Measurements from ENCODE around the gene SLC9A9.
"Not testable (repeated sequence)": the region's sequence is repeated elsewhere in the genome, so short reads cannot be mapped to it uniquely, and the experiment has no call there.

The SLC9A9 gene

GRCh38 chr3:143751643-143752178 lies 96.6 kb downstream of the SLC9A9 start:
- no peak for DNase-seq

- DNase-seq, result peak; percentile 17
Measured at GRCh38 chr3:143750841-143751240, 97.4 kb downstream of the SLC9A9 start.

GRCh38 chr3:143749926-143750325 lies 98.3 kb downstream of the SLC9A9 start:
- DNase-seq, result no peak

- no peak for DNase-seq
Measured at GRCh38 chr3:143737065-143737464, 111.2 kb downstream of the SLC9A9 start.

DNA sequence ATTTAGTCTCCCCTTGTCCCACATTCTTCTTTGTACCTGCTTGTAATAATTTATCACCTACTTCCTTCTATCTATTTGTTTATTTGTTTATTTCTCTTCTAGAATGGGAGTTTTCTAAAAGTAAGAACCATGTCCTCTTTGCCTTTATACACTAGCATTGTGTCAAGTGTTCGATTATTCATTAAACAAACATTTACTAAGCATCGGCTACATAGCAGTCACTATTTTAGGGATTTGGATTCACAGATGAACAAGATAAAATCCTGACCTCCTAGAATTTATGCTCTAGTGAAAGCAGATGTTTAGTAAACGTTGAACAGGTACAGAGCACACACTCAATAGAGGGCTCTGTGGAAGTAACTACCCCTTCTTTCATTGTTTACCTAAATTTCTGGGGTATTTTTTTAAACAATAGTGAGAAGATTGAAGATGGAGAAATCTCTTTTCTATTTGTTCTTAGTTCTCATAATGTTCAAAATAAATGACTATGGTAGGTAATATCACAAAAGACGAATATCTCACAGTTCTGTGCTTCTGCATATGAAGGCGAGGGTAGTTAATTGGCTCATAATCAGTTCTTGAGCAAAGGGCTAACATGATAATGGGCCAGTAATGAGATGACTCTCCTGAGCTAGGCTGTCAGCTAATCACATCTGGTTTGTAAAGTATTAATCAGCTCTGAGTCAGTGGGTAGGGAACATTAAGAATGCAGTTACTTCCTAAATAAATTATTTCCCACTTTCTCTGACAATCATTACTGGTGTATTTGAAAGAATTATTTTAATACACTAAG lies 111.9 kb downstream of the SLC9A9 start:
- DNase-seq, result no peak

- DNase-seq, result peak; percentile 76
Measured at GRCh38 chr3:143731776-143732175, 116.5 kb downstream of the SLC9A9 start.

DNA sequence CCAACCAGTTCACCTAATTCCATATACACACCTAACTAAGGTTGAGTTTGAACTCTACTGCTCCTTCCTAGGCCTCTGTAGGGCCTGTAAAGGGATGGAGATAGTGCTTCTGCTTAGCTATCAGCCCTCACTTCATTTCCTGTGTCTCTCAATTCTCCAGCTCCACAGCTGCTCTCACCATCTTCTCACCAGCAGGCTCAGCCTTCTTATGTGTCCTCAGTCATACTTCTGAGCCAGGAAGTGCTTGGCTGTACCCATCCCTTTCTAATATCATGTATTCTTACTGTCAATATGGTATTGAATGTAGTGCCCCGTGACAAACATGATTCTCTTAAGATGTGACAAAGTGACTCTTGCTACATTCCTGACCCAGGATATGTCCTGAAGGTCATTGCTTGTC lies 116.9 kb downstream of the SLC9A9 start:
- no peak for DNase-seq

GRCh38 chr3:143727391-143727790 lies 120.9 kb downstream of the SLC9A9 start:
- no peak for DNase-seq

- DNase-seq, result no peak
Measured at GRCh38 chr3:143726727-143727126, 121.5 kb downstream of the SLC9A9 start.

GRCh38 chr3:143720381-143720780 lies 127.9 kb downstream of the SLC9A9 start:
- DNase-seq, result no peak

GRCh38 chr3:143718463-143718862 lies 129.8 kb downstream of the SLC9A9 start:
- peak; percentile 42 for DNase-seq

DNA sequence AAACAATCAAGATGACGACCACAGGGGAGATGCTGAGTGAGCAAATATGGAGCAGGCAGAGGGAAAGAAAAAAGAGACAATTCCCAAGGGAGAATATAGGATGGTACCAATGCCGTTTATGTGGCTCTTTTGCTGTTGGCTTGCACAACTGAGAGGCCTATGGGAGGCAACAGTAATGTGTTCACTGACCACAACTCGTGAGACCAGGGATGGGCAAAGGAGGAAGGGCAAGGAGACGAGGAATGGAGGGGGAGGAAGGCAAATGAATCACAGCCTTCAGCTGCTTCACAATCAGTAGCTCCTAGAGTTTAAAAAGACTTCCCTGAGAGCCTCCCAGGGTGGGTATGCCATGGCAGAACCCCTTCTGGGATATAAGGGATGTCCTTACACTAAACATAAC lies 131.5 kb downstream of the SLC9A9 start:
- DNase-seq, result no peak

GRCh38 chr3:143712522-143712921 lies 135.7 kb downstream of the SLC9A9 start:
- no peak for DNase-seq

- no peak for DNase-seq
Measured at GRCh38 chr3:143707848-143708247, 140.4 kb downstream of the SLC9A9 start.

DNA sequence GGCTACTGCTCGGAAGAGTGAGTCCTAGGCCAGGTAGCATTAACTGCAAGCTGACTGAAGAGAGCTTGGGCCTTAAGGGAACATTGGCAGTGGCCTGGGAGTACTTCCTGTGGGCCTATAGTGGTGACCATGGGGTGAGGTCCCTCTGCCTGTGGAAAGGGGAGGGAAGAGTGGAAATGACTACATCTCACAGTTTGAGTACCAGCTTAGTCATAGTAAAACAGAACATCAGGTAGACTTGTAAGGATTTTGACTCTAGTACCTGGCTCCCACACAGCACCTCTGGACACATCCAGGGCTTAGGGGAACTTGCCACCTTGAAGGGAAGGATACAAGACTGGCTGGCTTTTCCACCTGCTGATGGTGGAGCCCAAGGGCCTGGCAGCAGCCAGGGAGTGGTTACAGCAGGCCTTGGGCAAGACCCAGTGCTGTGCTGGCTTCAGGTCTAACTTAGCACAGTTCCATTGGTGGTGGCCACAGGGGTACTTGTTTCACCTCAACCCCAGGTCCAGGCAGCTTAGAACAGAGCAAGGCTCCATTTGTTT lies 147.8 kb downstream of the SLC9A9 start:
- no peak for DNase-seq

GRCh38 chr3:143699424-143699823 lies 148.8 kb downstream of the SLC9A9 start:
- DNase-seq, result no peak

GRCh38 chr3:143698682-143699303 lies 149.5 kb downstream of the SLC9A9 start:
- no peak for DNase-seq

DNA sequence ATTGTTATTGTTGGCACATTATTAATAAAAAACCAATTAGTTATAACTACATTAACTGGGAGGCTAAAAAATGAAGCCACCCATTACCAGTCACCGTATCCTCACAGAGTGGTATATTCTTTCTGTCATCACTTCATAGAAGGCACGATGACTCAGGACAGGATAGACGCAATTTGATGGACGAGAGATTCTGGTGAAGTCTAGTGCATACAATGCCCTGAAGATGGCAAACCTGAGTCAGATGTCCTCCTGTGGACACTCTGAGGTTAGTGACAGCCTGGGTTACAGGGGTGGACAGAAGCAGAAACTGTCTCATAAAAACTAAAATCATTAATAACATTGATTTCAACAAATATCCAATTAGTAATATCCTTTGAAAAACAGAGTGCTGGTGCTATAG lies 150.3 kb downstream of the SLC9A9 start:
- no peak for DNase-seq

- DNase-seq, result not testable (repeated sequence)
Measured at GRCh38 chr3:143695333-143695732, 152.9 kb downstream of the SLC9A9 start.

GRCh38 chr3:143693506-143693905 lies 154.8 kb downstream of the SLC9A9 start:
- peak; percentile 63 for DNase-seq

DNA sequence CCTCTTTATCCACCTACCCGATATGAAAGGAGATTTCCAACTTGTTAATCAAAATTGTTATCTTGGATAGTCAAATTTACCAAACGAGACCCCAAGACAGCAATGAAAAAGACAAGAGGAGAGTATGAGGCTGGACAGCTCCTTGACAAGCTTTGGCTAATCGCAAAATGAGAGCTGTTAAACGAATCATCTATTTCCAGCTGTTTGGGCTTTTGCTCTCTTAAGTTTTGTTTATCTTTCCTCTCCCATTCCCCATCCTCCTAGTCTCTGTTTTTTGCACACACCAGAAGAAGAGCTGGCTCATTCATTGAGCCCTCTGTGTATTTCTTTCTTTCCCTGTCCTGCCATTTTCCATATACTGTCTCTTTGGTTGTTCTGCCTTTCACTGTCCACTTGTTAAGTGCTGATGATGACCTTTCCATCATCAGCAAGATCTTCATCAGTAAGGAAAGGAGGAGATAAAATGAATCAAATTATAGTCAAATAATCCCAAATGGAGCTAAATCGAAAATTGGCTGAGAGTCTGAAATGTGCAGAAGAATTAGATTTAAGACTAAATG lies 161.6 kb downstream of the SLC9A9 start:
- no peak for DNase-seq

GRCh38 chr3:143685491-143685890 lies 162.8 kb downstream of the SLC9A9 start:
- no peak for DNase-seq

DNA sequence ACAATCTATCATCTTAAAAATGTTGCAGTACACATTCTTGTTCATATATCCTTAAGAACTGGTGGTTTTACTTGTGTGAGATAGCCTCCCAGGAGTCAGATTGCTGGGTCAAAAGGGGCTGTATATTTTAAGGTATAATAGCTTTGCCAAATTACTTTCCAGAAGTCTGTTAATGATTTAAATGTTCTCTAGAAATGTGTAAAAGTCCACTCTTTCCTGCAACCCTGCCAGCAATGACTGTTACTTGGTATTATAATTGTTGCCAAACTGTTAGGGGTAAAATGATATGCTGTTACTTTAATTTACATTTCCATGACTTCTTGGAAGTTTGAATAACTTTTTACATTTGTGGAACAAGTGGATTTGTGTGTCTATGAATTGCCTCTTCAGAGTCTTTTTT lies 170.8 kb downstream of the SLC9A9 start:
- no peak for DNase-seq

DNA sequence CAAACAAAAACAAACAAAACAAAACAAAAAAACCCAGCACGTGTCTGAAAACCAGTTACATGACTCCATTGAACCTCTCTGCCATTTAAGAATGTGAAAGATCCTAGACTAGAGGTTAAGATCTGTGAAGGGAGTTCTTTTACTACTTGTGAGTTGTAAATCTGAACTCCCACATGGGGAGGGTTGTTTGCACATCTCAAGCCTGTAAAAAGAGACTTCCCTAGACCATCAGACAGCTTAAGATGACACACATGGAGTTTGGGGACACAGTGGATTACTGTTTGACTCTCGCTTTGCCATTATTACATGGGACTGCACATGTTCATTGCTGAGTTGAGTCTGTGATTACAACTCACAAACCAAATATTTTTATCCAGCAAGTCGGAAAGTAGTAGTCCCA lies 171.5 kb downstream of the SLC9A9 start:
- no peak for DNase-seq
